Small intestine (tissue), 7 donors: ENCODE data around the gene SH3RF1. TPM values are rescaled to one million over a fixed set of nuclear protein-coding genes. Genes with fewer than 3 reads are reported as not detected.

ENCODE experiments used
- DNase-seq, 2 donors: peaks; one replicate each; pipeline versions ENCODE4 v3.0.0 to v3.0.0-alpha.2; 2013
- FAIRE-seq: peaks from 2 replicates; lab custom pipeline; 2012; peaks lifted over from hg19 to GRCh38; lab: Jason Lieb, UNC
- H3K27ac ChIP-seq, 3 donors: one replicate each; pipeline ENCODE4 v1.5.1; 2013; ENCODE audit warnings: low read length in 2 of 3, mild to moderate bottlenecking in 2 of 3, control low read depth in 1 of 3, inconsistent platforms in 1 of 3, low read depth in 1 of 3, moderate library complexity in 1 of 3
- H3K27me3 ChIP-seq, 3 donors: one replicate each; pipeline ENCODE4 v1.6.1; 2013; ENCODE audit warnings: low read length in 3 of 3, inconsistent platforms in 1 of 3; ENCODE audit not compliant: control insufficient read depth in 3 of 3, insufficient read depth in 3 of 3
- H3K36me3 ChIP-seq, 3 donors: one replicate each; pipeline ENCODE4 v1.6.1; 2013; ENCODE audit warnings: low read length in 3 of 3, inconsistent platforms in 1 of 3, low read depth in 1 of 3, mild to moderate bottlenecking in 1 of 3, moderate library complexity in 1 of 3; ENCODE audit not compliant: control insufficient read depth in 3 of 3, insufficient read depth in 2 of 3
- H3K4me1 ChIP-seq, 3 donors: one replicate each; pipeline ENCODE4 v1.6.1; 2013; ENCODE audit warnings: low read length in 2 of 3, inconsistent platforms in 1 of 3, low read depth in 1 of 3, mild to moderate bottlenecking in 1 of 3, moderate library complexity in 1 of 3; ENCODE audit not compliant: control insufficient read depth in 3 of 3, insufficient read depth in 2 of 3
- H3K4me3 ChIP-seq, 3 donors: one replicate each; pipeline ENCODE4 v1.5.1; 2013; ENCODE audit warnings: low read length in 3 of 3, control low read depth in 1 of 3, inconsistent platforms in 1 of 3, low read depth in 1 of 3, mild to moderate bottlenecking in 1 of 3, moderate library complexity in 1 of 3
- H3K9me3 ChIP-seq, 2 donors: one replicate each; pipeline ENCODE4 v1.6.1; 2013; ENCODE audit warnings: low read depth in 1 of 2, low read length in 1 of 2; ENCODE audit not compliant: control insufficient read depth in 2 of 2, insufficient read depth in 1 of 2
- WGBS, 3 donors: extraction: QIAGEN DNeasy Blood & Tissue Kit; methylation state at CpG; one replicate each; pipeline ENCODE4 v1.1.7; 2013; 5-methylcytosine and 5-hydroxymethylcytosine counted together
- polyA plus RNA-seq, 4 donors: library from polyadenylated mRNA; stranded (reverse) in 3 of 4; unstranded in 1 of 4; fragments of 200-250 nt in 3 of 4; fragments of 120-200 nt in 1 of 4; gene quantifications; one replicate each; pipeline versions ENCODE4 v1.2.1 to v1.2.3, GENCODE V29; 2013
- donor health status: healthy with polysubstance abuse.
- donor health status: control.
- donor health status: control.
- donor health status: Bipolar disorder and iron deficiency.
- donor health status: healthy.

Gene SH3RF1
- polyA plus RNA-seq, 4 donors = 10.7 to 35.6 (median 11.5) TPM

DNA sequence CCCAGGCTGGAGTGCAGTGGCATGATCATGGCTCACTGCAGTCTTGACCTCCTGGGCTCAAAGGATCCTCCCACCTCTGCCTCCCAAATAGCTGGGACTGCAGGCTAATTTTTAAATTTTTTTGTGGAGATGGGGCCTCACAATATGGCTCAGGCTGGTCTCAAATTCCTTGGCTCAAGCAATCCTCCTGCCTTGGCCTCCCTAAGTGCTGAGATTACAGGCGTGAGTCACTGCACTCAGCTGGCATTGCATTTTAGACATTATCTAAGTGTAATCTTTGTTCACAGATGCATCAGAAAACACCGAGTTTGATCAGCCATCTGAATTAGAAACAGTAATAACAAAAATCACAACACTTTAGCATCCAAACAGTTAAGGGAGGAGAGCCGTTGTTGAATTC, 207.3 kb downstream of the SH3RF1 start:
- Histone ChIP-seq H3K27me3 (no peaks in the 10 kb centered on the region), H3K9me3 (no peaks in the 10 kb centered on the region), H3K36me3 (no peaks in the 10 kb centered on the region), H3K4me1 (peaks cover 0 to 12% (median 0%) of the 10 kb centered on the region in 3 donors), H3K4me3 (no peak overlapping the region), H3K27ac (no peak overlapping the region)
- DNase-seq = no peak
- no peak for FAIRE-seq
- WGBS, 3 donors = 72 to 84% (median 74%) methylated on average over 3 of the region's 3 CpGs

GRCh38 chr4:169062897-169063244, 207.9 kb downstream of the SH3RF1 start:
- no peak for FAIRE-seq
- peak; percentile 14 to 77 for DNase-seq
- WGBS, 3 donors = 15 to 50% (median 34%) methylated on average over 6 of the region's 6 CpGs
- H3K4me1 ChIP-seq = peaks cover 0 to 10% (median 0%) of the 10 kb centered on the region in 3 donors
- H3K9me3 ChIP-seq = no peaks in the 10 kb centered on the region
- H3K4me3 ChIP-seq = no peak overlapping the region
- no peaks in the 10 kb centered on the region for H3K27me3 ChIP-seq
- no peaks in the 10 kb centered on the region for H3K36me3 ChIP-seq
- H3K27ac ChIP-seq = peak overlapping the region in 2 of 3 donors; percentile 36 to 42

DNA sequence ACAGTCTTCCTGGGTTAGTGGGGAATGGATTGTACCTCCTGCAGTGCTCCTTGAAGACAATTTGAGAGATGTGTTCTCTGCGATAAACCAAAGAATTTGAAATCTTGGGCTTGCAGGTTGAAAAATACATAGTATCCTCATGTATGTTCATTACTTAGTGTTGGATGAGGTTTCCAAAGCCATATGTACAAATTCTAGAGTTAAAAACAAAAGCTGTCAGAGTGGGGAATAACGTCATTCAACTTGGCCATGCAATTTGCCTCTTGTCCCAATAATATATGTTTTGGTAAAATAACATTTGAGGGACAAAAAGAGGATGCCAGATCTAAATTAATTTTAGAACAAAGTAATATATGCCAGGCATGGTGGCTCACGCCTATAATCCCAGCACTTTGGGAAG, 209.4 kb downstream of the SH3RF1 start:
- no peak overlapping the region for H3K27ac ChIP-seq
- no peak overlapping the region for H3K4me3 ChIP-seq
- DNase-seq (no peak), FAIRE-seq (no peak)
- WGBS, 3 donors = 91 to 95% (median 92%) methylated on average over 3 of the region's 3 CpGs
- H3K4me1 ChIP-seq = peaks cover 0 to 10% (median 0%) of the 10 kb centered on the region in 3 donors
- H3K27me3 ChIP-seq = no peaks in the 10 kb centered on the region
- no peaks in the 10 kb centered on the region for H3K9me3 ChIP-seq
- no peaks in the 10 kb centered on the region for H3K36me3 ChIP-seq

- no peaks in the 10 kb centered on the region for H3K27me3 ChIP-seq
- no peaks in the 10 kb centered on the region for H3K9me3 ChIP-seq
- WGBS, 3 donors = 52 to 65% (median 63%) methylated on average over 9 of the region's 9 CpGs
- H3K27ac ChIP-seq = peak overlapping the region in 1 of 3 donors; percentile 49
- DNase-seq = no peak
- H3K4me1 ChIP-seq = peaks cover 0 to 10% (median 0%) of the 10 kb centered on the region in 3 donors
- FAIRE-seq = no peak
- no peaks in the 10 kb centered on the region for H3K36me3 ChIP-seq
- no peak overlapping the region for H3K4me3 ChIP-seq
These were observed 210.2 kb downstream of the SH3RF1 start for GRCh38 chr4:169060391-169061091.

DNA sequence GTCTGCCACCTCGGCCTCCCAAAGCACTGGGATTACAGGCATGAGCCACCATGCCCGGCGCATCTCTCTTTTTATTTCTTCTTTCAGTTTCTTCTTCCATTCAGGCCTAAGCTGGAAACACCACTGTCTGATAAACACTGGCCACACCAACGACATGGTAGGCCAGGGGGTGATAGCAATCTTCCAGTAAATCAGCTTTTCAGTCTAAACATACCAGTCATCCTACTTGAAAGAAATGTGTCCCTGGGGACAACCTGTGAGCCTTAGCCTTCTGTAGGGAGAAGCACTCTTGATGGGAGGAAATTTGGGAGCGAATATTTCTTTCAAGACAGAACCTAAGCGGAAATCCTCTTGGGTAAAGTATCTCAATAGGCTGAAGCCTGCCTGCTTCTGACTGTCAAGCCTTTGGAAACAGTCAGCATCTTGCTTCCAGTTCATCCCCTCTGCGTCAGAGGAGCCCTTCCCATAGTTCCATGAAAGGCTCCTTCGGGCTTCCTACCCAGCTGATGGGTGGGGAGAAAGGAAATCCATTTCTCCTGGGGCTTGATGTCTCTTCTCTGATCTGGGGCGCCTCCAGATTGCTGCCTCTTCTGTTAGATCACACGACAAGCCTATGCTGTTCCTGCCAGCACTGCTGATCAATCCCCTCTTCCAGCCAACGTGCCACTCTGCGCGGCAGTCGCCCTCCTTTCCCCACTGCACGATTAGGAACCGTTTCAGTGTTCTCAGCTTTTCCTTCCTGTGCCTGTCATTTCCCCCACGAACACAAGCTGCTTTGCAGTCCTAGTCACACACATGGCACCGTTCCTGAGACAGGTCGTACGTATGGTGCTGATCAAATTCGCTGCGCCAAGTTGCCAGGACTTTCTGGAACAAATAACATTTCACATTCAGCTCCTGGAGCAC, 211.2 kb downstream of the SH3RF1 start:
- peak overlapping the region in 1 of 3 donors; percentile 49 for H3K27ac ChIP-seq
- WGBS, 3 donors = 68 to 88% (median 81%) methylated on average over 22 of the region's 22 CpGs
- no peaks in the 10 kb centered on the region for H3K36me3 ChIP-seq
- no peaks in the 10 kb centered on the region for H3K9me3 ChIP-seq
- H3K27me3 ChIP-seq = no peaks in the 10 kb centered on the region
- no peak overlapping the region for H3K4me3 ChIP-seq
- peaks cover 0 to 10% (median 0%) of the 10 kb centered on the region in 3 donors for H3K4me1 ChIP-seq
- DNase-seq (no peak), FAIRE-seq (no peak)

DNA sequence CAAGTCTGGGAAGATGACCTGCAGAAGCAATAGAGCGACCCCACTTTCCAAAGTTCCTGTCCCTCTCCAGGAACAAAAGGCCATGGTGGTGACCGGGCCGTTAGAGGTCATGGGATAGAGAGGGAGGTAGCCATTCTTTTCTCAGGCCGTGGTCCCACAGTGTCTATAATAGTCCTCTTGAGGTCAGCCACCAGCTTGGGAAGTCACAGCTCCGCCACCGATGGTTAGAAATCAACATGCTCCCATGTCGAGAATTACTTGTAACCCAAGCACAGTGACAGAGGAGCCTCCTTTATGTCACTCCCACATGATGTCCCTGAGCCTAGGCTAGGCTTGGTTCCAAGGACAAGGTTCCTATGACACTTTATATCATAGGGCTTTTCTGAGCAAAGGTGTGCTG, 212.4 kb downstream of the SH3RF1 start:
- no peak overlapping the region for H3K4me3 ChIP-seq
- DNase-seq (no peak), FAIRE-seq (no peak)
- 84 to 86% (median 84%) methylated on average over 7 of the region's 7 CpGs for WGBS, 3 donors
- H3K9me3 ChIP-seq = no peaks in the 10 kb centered on the region
- H3K36me3 ChIP-seq = no peaks in the 10 kb centered on the region
- H3K4me1 ChIP-seq = peaks cover 0 to 7% (median 0%) of the 10 kb centered on the region in 3 donors
- no peak overlapping the region for H3K27ac ChIP-seq
- H3K27me3 ChIP-seq = no peaks in the 10 kb centered on the region

DNA sequence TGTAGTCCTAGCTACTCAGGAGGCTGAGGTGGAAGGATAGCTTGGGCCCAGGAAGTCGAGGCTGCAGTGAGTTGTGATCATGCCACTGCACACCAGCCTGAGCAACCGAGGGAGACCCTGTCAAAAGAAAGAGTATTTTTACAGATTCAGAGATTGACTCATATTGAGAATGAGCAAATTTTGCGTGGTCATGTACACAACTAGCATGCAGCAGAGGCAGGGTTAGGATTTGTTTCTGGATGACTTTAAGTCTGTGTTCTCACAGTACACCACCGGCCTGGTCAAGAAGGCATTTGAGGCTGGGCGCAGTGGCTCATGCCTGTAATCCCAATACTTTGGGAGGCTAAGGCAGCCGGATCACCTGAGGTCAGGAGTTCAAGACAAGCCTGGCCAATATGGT, 215.9 kb downstream of the SH3RF1 start:
- FAIRE-seq (no peak), DNase-seq (no peak)
- 77 to 89% (median 89%) methylated on average over 6 of the region's 6 CpGs for WGBS, 3 donors
- Histone ChIP-seq H3K36me3 (no peaks in the 10 kb centered on the region), H3K4me1 (no peaks in the 10 kb centered on the region), H3K27me3 (no peaks in the 10 kb centered on the region), H3K27ac (no peak overlapping the region), H3K9me3 (no peaks in the 10 kb centered on the region), H3K4me3 (no peak overlapping the region)

- Histone ChIP-seq H3K9me3 (no peaks in the 10 kb centered on the region), H3K4me1 (no peaks in the 10 kb centered on the region), H3K36me3 (no peaks in the 10 kb centered on the region), H3K27me3 (no peaks in the 10 kb centered on the region), H3K27ac (no peak overlapping the region), H3K4me3 (no peak overlapping the region)
- WGBS, 3 donors = 88 to 94% (median 93%) methylated on average over 6 of the region's 6 CpGs
- DNase-seq (no peak), FAIRE-seq (no peak)
These were observed 218.2 kb downstream of the SH3RF1 start for GRCh38 chr4:169052594-169052945.
